T-helper 2 cell treated with Interferon-gamma antibody and Interleukin-4, amounts not matched to agents 5 μg/mL and 100 μg/mL, for 36 hours (primary cell): ENCODE results near the gene NRM.

Experiments used
- DNase-seq: peaks from one replicate; pipeline ENCODE4 v3.0.0; 2021; ENCODE audit warnings: low spot score
- H3K27ac Mint-ChIP-seq: one replicate; pipeline ENCODE4 v1.8.0; 2021; ENCODE audit warnings: mild to moderate bottlenecking, mixed read lengths
- H3K27me3 Mint-ChIP-seq: one replicate; pipeline ENCODE4 v1.8.0; 2021; ENCODE audit warnings: low read depth, mixed read lengths
- H3K36me3 Mint-ChIP-seq: one replicate; pipeline ENCODE4 v1.8.0; 2021; ENCODE audit warnings: low read depth, mixed read lengths
- H3K4me1 Mint-ChIP-seq: one replicate; pipeline ENCODE4 v1.8.0; 2021; ENCODE audit warnings: low read depth, mixed read lengths
- H3K4me3 Mint-ChIP-seq: one replicate; pipeline ENCODE4 v1.8.0; 2022; ENCODE audit warnings: mild to moderate bottlenecking, moderate library complexity, mixed read lengths
- H3K9me3 Mint-ChIP-seq: one replicate; pipeline ENCODE4 v1.8.0; 2021; ENCODE audit warnings: mixed read lengths

Gene NRM

DNA sequence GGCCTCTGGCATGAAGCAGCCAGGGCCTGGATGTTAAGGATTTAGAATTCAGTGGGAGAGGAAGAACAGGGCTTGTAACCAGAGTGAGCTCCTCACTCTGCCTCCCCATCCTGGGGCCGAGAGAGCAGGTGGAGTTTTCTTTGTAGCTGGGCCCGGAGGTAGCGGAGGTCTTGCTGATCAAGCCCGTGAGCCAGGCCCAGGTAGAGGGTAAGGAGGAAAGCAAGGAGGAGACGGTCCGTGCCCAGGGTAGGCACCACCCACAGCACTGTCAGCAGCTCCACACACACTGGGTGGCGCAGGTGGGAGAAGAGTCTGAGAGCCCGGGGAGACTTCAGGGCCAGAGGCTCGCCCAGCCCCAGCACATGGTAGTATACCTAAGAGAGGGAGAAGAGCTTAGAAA lies 2.2 kb downstream of the NRM start:
- Mint-ChIP-seq H3K36me3 (peaks cover 33% of the 10 kb centered on the region), H3K4me3 (peak overlapping the region; percentile 96), H3K27me3 (no peaks in the 10 kb centered on the region), H3K9me3 (no peaks in the 10 kb centered on the region), H3K27ac (peak overlapping the region; percentile 93), H3K4me1 (peaks cover 40% of the 10 kb centered on the region)
- no peak for DNase-seq

DNA sequence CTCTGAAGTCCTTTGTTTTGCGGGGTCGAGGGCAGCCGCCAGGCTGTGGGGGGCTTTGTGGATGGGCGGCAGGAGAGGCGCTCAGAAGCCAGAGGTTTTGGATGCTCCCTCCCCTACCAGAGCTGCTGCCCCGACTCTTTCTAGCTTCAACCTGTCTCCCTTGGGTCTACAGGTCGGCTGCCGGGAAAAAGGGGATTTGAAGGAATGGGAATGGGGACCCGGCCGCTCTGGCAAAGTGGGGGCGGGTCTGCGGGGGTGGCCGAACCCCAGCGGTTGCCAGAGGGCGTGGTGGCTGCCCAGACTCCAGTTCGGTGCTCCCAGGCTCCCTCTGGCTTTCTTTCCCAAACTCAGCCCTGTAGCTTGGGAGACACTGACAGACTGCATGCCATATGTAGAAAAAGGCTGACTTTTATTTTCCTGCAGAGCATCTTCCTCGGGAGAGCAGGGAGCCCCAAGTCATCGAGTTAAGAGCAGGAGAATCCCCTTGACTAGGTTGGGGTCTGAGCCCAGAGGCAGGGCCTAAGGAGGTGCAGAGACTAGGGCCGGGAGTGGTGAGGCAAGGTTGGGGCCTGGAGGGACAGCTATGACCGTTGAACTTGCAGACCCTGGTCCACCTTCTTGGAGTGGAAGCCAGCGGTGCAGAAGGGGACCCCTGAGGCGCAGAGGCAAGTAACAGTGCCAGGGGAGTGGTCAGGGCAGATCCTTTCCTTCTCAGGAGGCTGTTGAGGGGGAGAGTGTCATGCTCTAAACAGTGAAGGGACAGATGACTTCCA lies 2.9 kb downstream of the NRM start:
- no peaks in the 10 kb centered on the region for H3K9me3 Mint-ChIP-seq
- peaks cover 40% of the 10 kb centered on the region for H3K4me1 Mint-ChIP-seq
- DNase-seq: no peak
- peak overlapping the region; percentile 96 for H3K4me3 Mint-ChIP-seq
- H3K36me3 Mint-ChIP-seq: peaks cover 40% of the 10 kb centered on the region
- H3K27ac Mint-ChIP-seq: peak overlapping the region; percentile 93
- no peaks in the 10 kb centered on the region for H3K27me3 Mint-ChIP-seq

DNA sequence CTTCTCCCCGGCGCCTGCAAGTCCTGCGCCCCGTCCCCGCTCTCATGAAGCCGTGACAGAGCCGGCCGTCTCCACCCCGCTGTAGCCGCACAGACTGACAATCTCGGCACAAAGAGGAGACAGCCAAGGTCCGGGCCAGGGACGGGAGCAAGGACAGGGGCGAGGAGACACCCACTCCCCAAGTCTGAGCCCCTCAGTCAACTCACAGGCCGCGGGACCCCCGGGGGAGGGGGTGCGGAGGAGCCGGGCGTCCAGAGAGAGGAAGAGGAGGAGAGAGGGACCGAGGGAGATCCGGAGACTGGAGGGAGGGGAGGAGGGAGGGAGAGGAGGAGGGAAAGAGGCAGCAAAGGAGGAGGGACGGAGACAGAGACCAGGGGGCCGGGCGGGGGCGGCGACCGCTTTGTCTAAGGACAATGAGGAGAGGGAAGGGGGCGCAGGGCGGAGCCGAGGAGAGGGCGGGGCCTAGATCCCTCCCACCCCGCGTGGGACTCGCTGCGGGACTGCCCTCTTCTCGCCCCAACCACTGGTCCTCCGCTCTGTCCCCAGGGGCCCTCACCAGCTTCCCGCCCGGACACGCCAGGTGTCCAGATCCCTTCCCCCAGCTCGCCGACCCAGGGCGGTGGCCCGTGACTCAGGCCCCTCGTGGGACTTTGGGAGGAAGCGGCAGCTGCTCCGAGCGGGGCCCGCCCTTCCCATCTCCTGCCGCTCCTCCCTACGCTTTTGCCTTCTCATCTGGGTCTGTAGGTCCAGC lies 3.7 kb downstream of the NRM start:
- no peaks in the 10 kb centered on the region for H3K27me3 Mint-ChIP-seq
- H3K27ac Mint-ChIP-seq: peak overlapping the region; percentile 93
- H3K36me3 Mint-ChIP-seq: peaks cover 47% of the 10 kb centered on the region
- H3K4me3 Mint-ChIP-seq: peak overlapping the region; percentile 96
- H3K9me3 Mint-ChIP-seq: no peaks in the 10 kb centered on the region
- peaks cover 40% of the 10 kb centered on the region for H3K4me1 Mint-ChIP-seq
- DNase-seq: peak; percentile 85

GRCh38 chr6:30686009-30686907 lies 4.5 kb downstream of the NRM start, which contains the start of gene PPP1R18:
PPP1R18 (minus strand) TSS chr6:30686645; CDS start chr6:30686018, 627 bp downstream.
- Mint-ChIP-seq H3K4me1 (peaks cover 40% of the 10 kb centered on the region), H3K27ac (peak within 1 kb of the TSS; percentile 93), H3K4me3 (peak within 1 kb of the TSS; percentile 96), H3K36me3 (peaks cover 55% of the 10 kb centered on the region), H3K9me3 (no peaks in the 10 kb centered on the region), H3K27me3 (no peaks in the 10 kb centered on the region)
- peak; percentile 82 for DNase-seq

GRCh38 chr6:30685157-30686008 lies 5.4 kb downstream of the NRM start:
- Mint-ChIP-seq H3K4me1 (peaks cover 37% of the 10 kb centered on the region), H3K36me3 (peaks cover 62% of the 10 kb centered on the region), H3K9me3 (no peaks in the 10 kb centered on the region), H3K27ac (peak overlapping the region; percentile 93), H3K27me3 (no peaks in the 10 kb centered on the region), H3K4me3 (peak overlapping the region; percentile 96)
- no peak for DNase-seq

DNA sequence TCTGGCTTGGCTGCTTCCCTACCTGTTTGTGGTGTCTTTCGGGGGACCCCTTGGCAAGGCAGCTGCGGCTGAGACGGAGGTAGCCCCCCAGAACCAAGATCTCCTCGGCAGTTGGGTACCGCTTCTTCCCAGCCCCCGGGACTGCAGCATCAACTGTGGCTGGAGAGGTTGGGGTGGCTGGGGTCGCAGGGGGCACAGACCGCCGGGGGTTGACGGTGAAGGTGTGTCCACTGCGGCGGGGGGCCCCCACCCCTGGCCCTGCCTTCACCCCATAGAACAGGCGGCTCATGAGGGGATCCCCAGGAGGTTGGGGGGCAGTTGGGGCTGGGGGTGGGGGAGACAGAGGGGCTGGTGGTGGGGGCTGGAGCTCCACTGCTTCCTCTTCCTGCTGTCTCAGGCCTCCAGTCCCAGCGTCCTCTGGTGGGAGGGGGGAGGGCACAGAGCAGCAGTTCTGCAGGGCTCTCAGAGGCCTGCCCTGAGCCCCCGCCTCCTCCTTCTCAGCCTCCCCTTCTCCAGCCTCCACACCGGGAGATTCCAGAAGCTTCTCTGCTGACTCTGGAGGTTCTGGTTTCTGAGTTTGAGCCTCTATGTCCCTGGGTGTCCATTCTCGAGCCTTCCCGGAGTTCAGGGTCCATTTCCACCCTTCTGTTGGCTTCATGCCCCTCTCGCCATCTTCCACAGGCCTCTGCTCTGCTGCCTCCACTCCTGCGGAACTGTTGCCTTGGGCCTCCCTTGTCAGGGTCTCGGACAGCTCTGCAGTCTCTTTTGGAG lies 6.2 kb downstream of the NRM start:
- Mint-ChIP-seq H3K9me3 (no peaks in the 10 kb centered on the region), H3K27me3 (no peaks in the 10 kb centered on the region), H3K4me1 (peaks cover 38% of the 10 kb centered on the region), H3K4me3 (peak overlapping the region; percentile 96), H3K27ac (peak overlapping the region; percentile 93), H3K36me3 (peaks cover 70% of the 10 kb centered on the region)
- peak; percentile 54 for DNase-seq

DNA sequence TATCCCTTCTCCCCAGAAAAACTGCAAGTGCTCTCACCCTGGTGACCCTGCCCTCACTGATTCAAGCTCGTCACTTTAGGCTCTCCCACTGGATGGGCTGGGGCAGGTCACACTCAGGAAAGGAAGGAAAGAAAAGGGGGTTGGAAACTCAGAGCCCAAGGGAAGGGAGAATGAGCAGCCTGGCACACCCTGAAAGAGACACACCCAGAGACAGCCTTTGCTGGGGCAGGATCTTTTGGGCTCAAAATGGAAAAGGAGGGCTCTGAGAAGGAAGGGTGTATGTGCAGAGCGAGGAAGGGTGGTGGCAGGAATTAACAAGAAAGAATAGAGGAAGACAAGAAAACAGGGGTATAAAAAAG lies 6.8 kb downstream of the NRM start:
- H3K4me1 Mint-ChIP-seq: peaks cover 38% of the 10 kb centered on the region
- peak overlapping the region; percentile 88 for H3K27ac Mint-ChIP-seq
- peaks cover 76% of the 10 kb centered on the region for H3K36me3 Mint-ChIP-seq
- H3K27me3 Mint-ChIP-seq: no peaks in the 10 kb centered on the region
- H3K9me3 Mint-ChIP-seq: no peaks in the 10 kb centered on the region
- no peak for DNase-seq
- peak overlapping the region; percentile 96 for H3K4me3 Mint-ChIP-seq

- peaks cover 77% of the 10 kb centered on the region for H3K36me3 Mint-ChIP-seq
- no peaks in the 10 kb centered on the region for H3K9me3 Mint-ChIP-seq
- H3K27me3 Mint-ChIP-seq: no peaks in the 10 kb centered on the region
- peak overlapping the region; percentile 88 for H3K27ac Mint-ChIP-seq
- peak overlapping the region; percentile 96 for H3K4me3 Mint-ChIP-seq
- peaks cover 36% of the 10 kb centered on the region for H3K4me1 Mint-ChIP-seq
- DNase-seq: no peak
Measured at GRCh38 chr6:30683183-30683979, 7.4 kb downstream of the NRM start.

DNA sequence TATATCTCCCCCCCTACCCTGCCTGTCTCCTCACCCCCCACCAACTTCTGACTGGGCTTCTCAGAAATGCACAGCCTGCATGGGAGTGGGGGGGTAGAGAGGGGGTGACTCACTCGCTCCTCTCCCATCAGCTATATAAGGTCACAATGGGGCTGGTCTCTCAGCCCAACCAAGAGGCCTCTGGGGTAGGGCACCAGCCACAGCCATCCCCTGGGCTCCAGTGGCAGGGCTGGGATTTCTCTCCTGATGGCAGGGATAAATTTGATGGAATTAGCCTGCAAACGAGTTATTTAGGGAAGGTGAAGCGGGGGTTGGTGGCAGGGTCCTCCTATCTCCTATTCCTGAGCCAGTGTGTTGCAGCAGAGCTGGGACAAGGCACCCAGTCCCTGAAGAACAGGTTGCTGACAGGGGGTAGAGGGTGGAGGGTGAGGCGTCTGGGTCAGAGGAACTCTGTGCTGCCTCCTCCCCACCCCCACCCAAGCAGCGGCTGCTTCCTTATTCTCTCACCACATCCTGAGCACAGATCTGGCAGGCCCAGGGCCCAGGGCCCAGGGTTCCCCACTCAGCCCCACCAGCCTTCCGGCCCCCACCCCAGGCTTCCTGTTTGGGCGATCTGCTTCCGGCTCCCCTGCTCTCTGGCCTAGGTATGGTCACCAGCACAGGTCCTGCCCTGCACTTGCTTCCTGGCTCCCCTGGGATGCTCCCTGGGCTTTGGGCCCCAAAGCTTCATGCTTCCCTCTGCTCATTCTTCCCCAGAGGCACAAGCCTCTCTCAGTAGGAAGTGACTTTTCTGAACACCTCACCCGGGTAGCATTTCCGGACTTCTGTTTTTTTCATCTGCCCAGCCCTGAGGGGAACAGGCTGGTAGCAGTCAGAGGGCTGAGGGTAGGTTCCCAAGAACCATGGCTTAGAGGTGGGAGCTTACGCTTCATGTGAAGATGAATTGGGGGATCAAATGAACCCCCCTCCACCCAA lies 8.4 kb downstream of the NRM start:
- H3K4me3 Mint-ChIP-seq: peak overlapping the region; percentile 96
- H3K4me1 Mint-ChIP-seq: peaks cover 28% of the 10 kb centered on the region
- peak; percentile 87 for DNase-seq
- H3K9me3 Mint-ChIP-seq: no peaks in the 10 kb centered on the region
- no peaks in the 10 kb centered on the region for H3K27me3 Mint-ChIP-seq
- H3K27ac Mint-ChIP-seq: peak overlapping the region; percentile 88
- H3K36me3 Mint-ChIP-seq: peaks cover 74% of the 10 kb centered on the region

DNA sequence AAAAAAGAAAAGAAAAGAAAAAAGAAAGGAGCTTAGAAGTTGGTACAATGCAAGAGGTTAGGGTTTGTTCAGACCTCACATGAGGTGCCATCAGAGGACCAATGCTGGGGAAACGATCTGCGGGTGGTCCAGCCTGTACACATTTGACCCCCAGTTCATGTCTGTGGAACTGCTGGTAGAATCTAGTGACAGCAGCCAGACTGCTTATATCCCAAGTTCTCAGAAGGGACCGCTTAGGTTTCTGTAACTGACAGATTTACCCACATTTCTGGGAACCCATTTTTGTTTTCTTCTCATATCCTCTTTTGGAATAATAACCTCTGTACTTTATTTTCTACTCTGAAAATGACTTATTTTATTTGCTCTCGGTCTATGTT lies 9.0 kb downstream of the NRM start:
- Mint-ChIP-seq H3K9me3 (no peaks in the 10 kb centered on the region), H3K36me3 (peaks cover 81% of the 10 kb centered on the region), H3K4me3 (peak overlapping the region; percentile 96), H3K4me1 (peaks cover 28% of the 10 kb centered on the region), H3K27me3 (no peaks in the 10 kb centered on the region), H3K27ac (peak overlapping the region; percentile 88)
- DNase-seq: no peak
